ENCODE results near the gene PITPNC1. TPM values are rescaled to one million over a fixed set of nuclear protein-coding genes. Genes with fewer than 3 reads are reported as not detected.
A peak's percentile ranks its signal among the peaks of the same experiment; 100 is the strongest.
"Not testable (repeated sequence)": the region's sequence is repeated elsewhere in the genome, so short reads cannot be mapped to it uniquely, and the experiment has no call there.

The PITPNC1 gene
- total RNA-seq, 1 donor from 2014 or later, result 40.3 TPM

- peak overlapping the region; percentile 91 for H3K27ac Mint-ChIP-seq (ENCODE audit: unreplicated experiment)
- H3K27me3 Mint-ChIP-seq (ENCODE audit: unreplicated experiment), result peaks cover 2% of the 10 kb centered on the region
- H3K4me1 Mint-ChIP-seq (ENCODE audit: low read depth, unreplicated experiment), result peaks cover 21% of the 10 kb centered on the region
- no peak for DNase-seq
- no peaks in the 10 kb centered on the region for H3K36me3 Mint-ChIP-seq (ENCODE audit: unreplicated experiment)
- peaks cover 1% of the 10 kb centered on the region for H3K9me3 Mint-ChIP-seq (ENCODE audit: unreplicated experiment)
- TF ChIP-seq CTCF (IDR thresholded peaks at IDR 0.05; ENCODE audit: partially characterized antibody, unreplicated experiment), result no peak
- H3K4me3 Mint-ChIP-seq (ENCODE audit: unreplicated experiment), result peak overlapping the region; percentile 36
These were observed 262.5 kb downstream of the PITPNC1 start for GRCh38 chr17:67639555-67639954.

GRCh38 chr17:67639979-67640378, 262.9 kb downstream of the PITPNC1 start:
- DNase-seq, result peak; percentile 20
- Mint-ChIP-seq H3K4me3 (ENCODE audit: unreplicated experiment) (no peak overlapping the region), H3K4me1 (ENCODE audit: low read depth, unreplicated experiment) (peaks cover 21% of the 10 kb centered on the region), H3K27ac (ENCODE audit: unreplicated experiment) (peak overlapping the region; percentile 91), H3K9me3 (ENCODE audit: unreplicated experiment) (peaks cover 1% of the 10 kb centered on the region), H3K27me3 (ENCODE audit: unreplicated experiment) (peaks cover 4% of the 10 kb centered on the region), H3K36me3 (ENCODE audit: unreplicated experiment) (no peaks in the 10 kb centered on the region)
- no peak for TF ChIP-seq CTCF (IDR thresholded peaks at IDR 0.05; ENCODE audit: partially characterized antibody, unreplicated experiment)

- Mint-ChIP-seq H3K27me3 (ENCODE audit: unreplicated experiment) (peaks cover 2% of the 10 kb centered on the region), H3K4me3 (ENCODE audit: unreplicated experiment) (no peak overlapping the region), H3K4me1 (ENCODE audit: low read depth, unreplicated experiment) (peaks cover 16% of the 10 kb centered on the region), H3K36me3 (ENCODE audit: unreplicated experiment) (no peaks in the 10 kb centered on the region), H3K27ac (ENCODE audit: unreplicated experiment) (no peak overlapping the region), H3K9me3 (ENCODE audit: unreplicated experiment) (peaks cover 1% of the 10 kb centered on the region)
- DNase-seq, result no peak
- no peak for TF ChIP-seq CTCF (IDR thresholded peaks at IDR 0.05; ENCODE audit: partially characterized antibody, unreplicated experiment)
These were observed 265.4 kb downstream of the PITPNC1 start for GRCh38 chr17:67642488-67642887.

GRCh38 chr17:67644061-67644460, 267.0 kb downstream of the PITPNC1 start:
- H3K9me3 Mint-ChIP-seq (ENCODE audit: unreplicated experiment), result peaks cover 1% of the 10 kb centered on the region
- H3K27me3 Mint-ChIP-seq (ENCODE audit: unreplicated experiment), result peaks cover 2% of the 10 kb centered on the region
- no peak overlapping the region for H3K27ac Mint-ChIP-seq (ENCODE audit: unreplicated experiment)
- H3K4me3 Mint-ChIP-seq (ENCODE audit: unreplicated experiment), result no peak overlapping the region
- TF ChIP-seq CTCF (IDR thresholded peaks at IDR 0.05; ENCODE audit: partially characterized antibody, unreplicated experiment), result no peak
- no peak for DNase-seq
- H3K4me1 Mint-ChIP-seq (ENCODE audit: low read depth, unreplicated experiment), result peaks cover 13% of the 10 kb centered on the region
- no peaks in the 10 kb centered on the region for H3K36me3 Mint-ChIP-seq (ENCODE audit: unreplicated experiment)

- H3K36me3 Mint-ChIP-seq (ENCODE audit: unreplicated experiment); H3K4me1 Mint-ChIP-seq (ENCODE audit: low read depth, unreplicated experiment); H3K9me3 Mint-ChIP-seq (ENCODE audit: unreplicated experiment); DNase-seq; H3K27ac Mint-ChIP-seq (ENCODE audit: unreplicated experiment); H3K27me3 Mint-ChIP-seq (ENCODE audit: unreplicated experiment); H3K4me3 Mint-ChIP-seq (ENCODE audit: unreplicated experiment): not testable (repeated sequence)
These were observed 268.1 kb downstream of the PITPNC1 start for GRCh38 chr17:67645195-67645594.

- Mint-ChIP-seq H3K9me3 (ENCODE audit: unreplicated experiment) (peaks cover 4% of the 10 kb centered on the region), H3K36me3 (ENCODE audit: unreplicated experiment) (no peaks in the 10 kb centered on the region), H3K4me3 (ENCODE audit: unreplicated experiment) (no peak overlapping the region), H3K27me3 (ENCODE audit: unreplicated experiment) (peaks cover 2% of the 10 kb centered on the region), H3K27ac (ENCODE audit: unreplicated experiment) (no peak overlapping the region), H3K4me1 (ENCODE audit: low read depth, unreplicated experiment) (peaks cover 3% of the 10 kb centered on the region)
- TF ChIP-seq CTCF (IDR thresholded peaks at IDR 0.05; ENCODE audit: partially characterized antibody, unreplicated experiment), result no peak
- DNase-seq, result no peak
These were observed 269.4 kb downstream of the PITPNC1 start for GRCh38 chr17:67646472-67646871.
